ENCODE measurements around the gene KANK2.

DNA sequence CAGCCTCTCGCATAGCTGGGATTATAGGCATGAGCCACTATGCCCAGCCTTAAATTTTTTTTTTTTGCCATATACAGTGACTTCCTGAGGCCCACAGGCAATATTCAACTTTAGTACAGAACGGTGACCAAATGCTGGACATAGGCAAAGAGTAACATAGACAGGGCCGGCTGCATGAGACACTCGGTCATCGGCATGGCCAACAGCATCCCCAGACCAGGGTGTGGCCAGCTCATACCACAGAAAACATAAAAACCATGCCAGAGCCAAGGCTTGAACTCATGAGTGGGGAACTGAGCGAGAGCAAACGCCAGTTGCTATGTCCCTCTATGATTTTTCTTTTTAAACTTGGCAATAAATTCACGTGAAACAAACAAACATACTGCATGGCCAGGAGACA, 17.0 kb downstream of the KANK2 start:
- TF ChIP-seq, protein P1, sequence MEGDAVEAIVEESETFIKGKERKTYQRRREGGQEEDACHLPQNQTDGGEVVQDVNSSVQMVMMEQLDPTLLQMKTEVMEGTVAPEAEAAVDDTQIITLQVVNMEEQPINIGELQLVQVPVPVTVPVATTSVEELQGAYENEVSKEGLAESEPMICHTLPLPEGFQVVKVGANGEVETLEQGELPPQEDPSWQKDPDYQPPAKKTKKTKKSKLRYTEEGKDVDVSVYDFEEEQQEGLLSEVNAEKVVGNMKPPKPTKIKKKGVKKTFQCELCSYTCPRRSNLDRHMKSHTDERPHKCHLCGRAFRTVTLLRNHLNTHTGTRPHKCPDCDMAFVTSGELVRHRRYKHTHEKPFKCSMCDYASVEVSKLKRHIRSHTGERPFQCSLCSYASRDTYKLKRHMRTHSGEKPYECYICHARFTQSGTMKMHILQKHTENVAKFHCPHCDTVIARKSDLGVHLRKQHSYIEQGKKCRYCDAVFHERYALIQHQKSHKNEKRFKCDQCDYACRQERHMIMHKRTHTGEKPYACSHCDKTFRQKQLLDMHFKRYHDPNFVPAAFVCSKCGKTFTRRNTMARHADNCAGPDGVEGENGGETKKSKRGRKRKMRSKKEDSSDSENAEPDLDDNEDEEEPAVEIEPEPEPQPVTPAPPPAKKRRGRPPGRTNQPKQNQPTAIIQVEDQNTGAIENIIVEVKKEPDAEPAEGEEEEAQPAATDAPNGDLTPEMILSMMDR (IDR thresholded peaks at IDR 0.05) = no peak
- TF ChIP-seq ZFX (IDR thresholded peaks at IDR 0.05; ENCODE audit: borderline replicate concordance) = no peak

All from 22Rv1 (cell line).